Inferior parietal cortex (tissue), 1 donor: Measurements from ENCODE around the gene NLGN1.
"Not testable (repeated sequence)": the region's sequence is repeated elsewhere in the genome, so short reads cannot be mapped to it uniquely, and the experiment has no call there.

Experiments used
- DNase-seq: peaks from one replicate; pipeline ENCODE4 v3.0.0-alpha.2; 2016; ENCODE audit errors: extremely low spot score

The NLGN1 gene

DNA sequence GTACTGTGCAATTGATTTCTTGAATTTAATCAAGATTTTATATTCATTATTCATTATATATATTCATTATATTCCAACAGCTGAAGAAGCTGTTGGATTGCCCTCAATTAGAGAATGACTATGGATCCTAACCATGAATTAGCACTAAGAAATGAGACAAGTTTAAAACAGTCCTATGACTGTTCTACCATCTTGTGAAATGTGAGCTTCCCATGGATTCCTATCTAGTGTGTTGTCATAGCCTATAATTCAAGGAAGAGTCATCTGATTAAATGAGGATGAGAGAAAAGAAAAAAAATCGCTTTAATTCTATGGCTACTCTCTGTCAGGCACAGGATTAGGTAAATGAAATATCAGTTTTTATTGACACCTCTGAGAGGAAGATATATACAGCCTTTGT, 765.0 kb downstream of the NLGN1 start:
- no peak for DNase-seq

DNA sequence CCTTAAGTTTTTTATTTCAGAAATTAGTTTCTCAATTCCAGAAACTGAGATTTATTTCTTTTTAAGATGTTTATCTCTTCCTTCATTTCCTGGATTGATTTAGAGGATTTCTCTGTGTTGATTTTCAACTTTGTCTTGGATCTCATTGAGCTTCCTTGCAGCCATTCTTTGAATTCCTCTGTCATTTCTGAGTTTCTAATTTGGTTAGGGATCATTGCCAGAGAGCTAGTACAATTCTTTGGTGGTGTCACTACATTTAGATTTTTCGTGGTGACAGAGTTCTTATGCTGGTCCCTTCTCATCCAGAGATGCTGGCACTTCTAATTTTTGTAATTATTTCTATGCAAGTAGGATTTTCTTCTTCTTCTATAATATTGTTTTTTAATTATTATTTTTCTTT, 770.5 kb downstream of the NLGN1 start:
- DNase-seq, result no peak

DNA sequence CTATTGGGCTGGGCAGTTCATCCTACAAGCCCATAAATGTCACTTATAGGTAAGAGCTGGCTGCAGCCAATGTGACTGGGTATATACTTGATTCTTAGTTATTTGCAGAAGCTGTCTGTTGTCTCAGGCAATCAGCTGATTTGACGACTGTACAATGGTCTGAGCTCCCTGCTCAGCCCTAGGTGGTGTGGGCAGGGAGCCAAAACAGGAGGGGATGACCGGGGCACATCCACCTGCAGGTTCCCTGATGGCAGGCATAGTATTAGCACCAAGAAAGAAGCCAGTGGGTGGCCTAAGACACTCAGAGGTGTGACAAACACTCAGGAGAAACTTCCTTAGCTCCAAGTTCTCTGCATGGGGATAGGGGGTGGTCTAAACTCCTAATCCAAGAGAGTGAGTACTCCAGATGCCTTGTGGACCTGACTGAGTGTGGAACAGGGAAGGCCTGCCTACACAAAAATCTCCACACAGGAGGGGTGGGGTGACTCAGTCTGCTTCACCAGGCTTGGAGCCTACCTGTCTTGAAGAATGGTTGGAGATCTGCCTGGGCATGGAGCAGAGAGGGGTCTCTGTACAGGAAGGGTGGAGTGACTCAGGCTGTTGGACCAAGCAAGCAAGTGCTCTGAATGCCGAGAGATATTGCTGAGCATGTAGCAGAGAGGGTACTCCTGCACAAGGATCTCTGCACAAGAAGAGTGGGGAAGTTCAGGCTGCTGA, 771.2 kb downstream of the NLGN1 start:
- DNase-seq, result no peak

DNA sequence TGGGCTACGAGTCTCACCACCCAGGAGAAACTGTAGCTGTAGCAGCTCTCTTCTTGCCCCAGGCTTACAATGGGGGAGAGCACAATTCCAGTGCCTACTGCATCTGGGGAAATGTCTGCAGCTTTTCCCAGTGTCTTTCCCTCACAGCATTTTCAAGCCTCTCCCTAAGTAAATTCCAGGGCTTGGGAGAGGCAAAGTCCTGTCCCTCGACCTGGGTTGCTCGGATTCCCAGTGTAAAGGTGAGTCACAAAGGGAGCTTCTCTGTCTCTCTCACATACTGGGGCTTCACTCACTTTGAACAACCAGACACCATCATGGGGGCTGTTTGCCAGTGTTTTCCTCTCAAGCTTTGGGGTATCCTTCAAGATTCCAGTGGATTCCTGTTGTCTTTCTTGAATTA, 772.2 kb downstream of the NLGN1 start:
- no peak for DNase-seq

DNA sequence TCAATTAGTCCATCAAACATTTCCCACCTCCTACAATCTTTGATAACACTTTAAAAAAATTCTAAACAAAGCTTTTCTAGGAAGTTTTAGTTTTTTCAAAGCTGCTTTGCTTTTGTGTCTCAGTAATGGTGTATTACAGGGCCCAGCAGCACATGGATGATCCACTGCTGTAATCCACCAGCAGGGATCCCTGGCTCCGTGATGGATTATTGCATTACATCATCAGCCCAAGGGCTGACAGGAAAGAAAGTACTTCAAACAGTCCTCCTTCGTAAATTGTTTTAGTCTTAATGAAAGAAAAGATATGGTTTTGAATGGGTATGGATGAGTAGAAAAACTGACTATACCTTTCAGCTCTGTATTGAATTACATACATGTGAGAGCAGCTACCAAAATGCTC, 772.7 kb downstream of the NLGN1 start:
- no peak for DNase-seq

DNA sequence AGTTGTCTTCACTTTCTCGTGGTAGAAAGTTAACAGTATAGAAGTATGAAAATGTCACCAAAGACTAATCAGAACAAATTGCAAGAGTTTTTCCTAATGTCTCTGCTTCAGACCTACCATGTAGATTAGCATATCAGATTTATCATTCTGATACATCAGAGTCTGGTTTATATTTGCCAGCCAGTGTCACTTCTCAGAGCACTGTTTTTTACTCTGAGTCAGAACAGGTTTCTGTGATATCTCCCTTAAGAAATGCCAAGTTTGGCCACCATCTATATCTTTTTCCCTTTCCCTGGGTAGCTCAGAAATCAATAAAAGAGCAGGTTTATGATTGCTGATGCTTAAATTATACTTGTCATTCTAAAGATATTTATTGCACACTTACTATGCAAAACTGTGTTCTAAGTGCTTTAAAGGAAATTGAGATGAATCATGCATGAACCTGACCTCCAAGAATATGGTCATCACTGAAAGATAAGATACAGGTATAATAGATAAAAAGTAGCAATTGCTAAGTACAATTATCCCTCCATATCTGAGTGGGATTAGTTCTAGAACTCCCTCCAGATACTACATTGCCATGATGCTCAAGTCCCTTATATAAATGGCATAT, 788.9 kb downstream of the NLGN1 start:
- DNase-seq, result no peak

DNA sequence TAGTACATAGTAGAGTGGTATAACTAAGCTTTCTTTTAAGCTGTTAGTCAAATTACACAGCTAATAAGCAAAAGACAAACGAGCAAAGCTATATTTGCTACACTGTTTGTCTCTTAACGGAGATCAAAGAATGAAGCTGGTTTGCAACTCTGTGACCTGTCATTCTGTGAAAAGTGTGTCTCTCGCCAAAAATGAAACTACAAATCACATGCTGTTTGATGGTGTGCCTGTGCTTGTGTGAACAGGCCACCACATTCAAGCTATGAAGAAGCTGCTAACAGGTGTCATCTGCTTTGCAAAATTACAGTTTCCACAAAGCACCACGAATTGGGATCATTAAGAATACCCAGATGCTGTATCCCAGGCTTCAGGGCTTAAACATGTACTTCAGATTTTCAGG, 793.8 kb downstream of the NLGN1 start:
- DNase-seq, result no peak

DNA sequence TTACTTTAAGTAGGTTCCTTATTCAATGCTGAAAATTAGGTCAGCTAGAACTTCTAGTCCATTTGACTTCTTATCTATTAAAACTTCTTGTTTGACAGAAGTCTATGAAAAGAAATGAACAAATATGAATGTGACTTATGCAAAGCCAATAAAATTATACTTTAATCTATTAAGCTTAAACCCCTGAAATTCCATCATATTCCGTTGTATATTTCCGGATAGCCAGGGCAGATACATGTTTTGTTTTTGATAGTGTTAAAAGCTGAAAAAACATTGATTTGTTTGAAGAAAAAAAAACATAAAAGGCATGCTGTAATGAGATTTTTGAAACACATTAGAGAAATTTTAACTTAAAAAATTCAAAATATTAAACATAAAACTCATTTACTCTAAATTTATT, 794.4 kb downstream of the NLGN1 start:
- DNase-seq, result no peak

DNA sequence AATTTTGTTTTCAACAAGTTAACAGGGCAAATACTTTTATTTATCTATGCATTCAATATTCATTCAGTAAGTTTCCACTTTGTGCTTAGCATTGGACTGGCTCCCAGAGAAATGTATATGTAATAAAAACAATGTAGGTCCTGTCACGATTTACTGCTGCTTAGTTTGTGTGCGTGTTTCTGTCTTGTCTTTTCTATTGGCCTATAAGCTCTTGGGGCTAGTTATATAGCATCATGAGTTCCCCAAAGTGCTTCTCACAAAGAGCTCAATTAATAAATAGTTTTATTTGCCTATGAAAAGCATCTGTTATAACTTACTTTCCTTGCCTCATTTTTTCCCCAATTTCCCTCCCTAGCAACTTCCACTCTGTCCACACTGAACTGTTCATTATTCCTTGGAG, 794.9 kb downstream of the NLGN1 start:
- no peak for DNase-seq

DNA sequence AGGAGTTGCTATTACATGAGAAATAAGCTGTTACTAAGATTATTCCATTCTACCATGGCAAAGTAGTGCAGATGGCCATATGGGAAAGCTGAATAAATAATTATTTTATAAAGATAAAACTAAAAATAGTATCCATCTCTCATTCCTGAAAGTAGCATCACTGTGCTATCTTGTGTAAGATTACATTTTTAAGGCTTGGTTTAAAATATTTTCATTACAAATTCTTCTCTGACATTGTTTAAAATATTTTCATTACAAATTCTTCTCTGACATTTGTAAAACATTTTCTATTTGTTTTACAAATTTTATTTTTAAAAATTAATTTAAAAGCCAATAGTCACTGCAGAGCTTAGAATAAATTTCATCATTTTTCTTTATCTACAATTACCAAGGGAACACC, 796.1 kb downstream of the NLGN1 start:
- no peak for DNase-seq

DNA sequence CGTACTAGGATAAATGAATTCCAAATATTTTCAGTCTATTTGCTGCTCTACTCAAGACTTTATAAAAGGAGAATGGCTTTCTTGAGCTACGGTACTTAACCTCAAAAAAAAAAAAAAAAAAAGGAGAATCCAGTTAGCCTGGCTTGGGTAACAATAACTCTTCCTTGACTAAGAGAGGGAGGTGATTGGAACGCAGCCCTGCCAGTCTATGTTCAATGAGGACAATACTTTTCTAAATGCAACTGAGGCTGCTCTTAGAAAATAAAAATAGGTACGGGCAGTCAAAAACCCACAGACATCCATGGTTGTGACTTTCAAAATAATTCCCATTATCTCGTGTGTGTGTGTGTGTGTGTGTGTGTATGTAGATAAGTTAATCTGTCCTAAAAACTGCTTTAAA, 799.9 kb downstream of the NLGN1 start:
- DNase-seq, result no peak

DNA sequence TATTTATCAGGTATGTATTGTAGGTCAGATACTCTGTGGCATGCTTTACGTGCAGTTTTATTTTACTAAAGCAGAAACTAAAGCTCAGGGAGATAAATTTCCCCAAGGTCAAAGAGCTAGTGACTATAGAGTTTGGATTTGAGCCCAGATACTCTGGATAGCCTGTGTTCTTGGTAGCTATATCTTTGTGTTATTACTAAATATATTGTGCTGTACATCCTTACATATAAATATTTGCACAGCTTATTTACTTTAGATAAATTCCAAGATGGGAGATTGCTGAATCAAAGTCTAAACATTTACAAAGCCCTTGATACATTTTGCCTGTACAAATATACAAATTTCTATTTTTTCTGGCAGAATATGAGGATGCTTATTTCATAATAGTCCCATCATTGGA, 800.7 kb downstream of the NLGN1 start:
- no peak for DNase-seq

DNA sequence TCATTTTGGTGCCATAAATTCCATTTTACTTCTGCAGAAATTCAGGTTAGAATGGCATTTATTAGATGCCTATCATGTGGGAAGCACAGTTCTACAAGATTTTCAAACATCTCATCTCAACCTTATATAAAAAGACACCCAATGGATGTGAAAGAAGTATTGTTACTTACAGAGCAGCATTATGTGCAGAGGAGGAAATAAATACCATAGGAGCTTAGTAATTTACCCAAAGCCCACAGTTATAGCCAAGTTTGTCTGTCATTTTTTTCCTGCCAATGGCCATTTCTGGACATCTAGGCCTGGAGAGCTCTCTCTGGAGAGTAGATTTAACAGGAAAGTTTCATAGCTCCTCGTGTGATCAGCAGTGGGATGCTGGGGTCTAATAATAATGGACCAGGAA, 802.2 kb downstream of the NLGN1 start:
- no peak for DNase-seq

DNA sequence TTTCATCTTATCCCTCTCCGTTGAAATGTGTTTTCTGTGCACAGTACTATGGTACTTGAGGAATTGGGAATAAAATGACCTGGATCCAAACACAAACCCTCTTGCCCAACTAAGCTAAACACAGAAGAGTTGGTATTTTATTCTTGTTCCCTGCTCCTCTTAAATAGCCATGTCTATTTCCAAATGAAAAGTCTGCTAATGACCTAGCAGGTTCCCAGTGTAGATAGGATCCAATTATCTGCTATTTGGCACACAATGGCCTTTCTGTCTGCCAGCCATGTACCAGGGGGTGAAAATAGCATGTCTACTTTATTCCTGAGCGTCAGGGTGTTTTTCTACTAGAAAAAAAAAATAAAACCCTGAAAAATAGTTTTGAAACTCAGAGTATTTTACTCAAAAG, 804.6 kb downstream of the NLGN1 start:
- DNase-seq, result no peak

DNA sequence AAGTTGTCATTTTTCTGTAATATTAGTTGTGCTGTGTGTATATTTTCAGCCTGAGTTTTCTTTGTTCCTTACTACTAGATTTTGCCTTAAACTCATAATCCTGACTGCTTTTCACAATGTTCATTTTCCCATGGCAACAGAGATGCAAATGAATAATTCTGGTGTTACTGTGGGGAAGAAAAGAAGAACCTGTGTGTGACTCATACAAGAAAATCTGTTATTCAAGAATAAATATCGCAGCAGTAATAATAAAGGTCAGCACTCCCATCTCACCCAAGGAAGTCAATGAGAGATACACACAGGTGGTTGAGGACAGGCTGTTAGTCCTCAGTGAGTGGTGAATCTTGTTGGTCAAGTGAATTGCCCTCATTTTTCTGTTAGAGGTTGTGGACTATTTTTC, 805.0 kb downstream of the NLGN1 start:
- no peak for DNase-seq

DNA sequence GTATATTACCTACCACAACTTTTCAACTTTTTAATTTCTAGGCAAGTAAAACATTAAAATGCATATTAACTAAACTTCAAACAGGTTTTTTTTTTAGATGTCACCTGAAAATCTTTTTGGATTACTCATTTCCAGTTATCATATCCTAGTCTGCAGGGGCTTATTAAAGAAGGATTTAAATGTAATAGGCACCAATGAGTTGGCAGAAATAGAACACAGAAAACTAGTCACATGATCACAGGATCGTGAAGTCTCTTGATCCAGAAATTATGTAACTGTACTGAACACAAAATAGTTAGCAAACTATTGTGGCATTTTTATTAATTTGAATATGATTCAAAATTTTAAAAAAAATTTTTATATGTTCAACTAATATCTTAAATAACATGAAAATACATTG, 807.2 kb downstream of the NLGN1 start:
- DNase-seq, result no peak

DNA sequence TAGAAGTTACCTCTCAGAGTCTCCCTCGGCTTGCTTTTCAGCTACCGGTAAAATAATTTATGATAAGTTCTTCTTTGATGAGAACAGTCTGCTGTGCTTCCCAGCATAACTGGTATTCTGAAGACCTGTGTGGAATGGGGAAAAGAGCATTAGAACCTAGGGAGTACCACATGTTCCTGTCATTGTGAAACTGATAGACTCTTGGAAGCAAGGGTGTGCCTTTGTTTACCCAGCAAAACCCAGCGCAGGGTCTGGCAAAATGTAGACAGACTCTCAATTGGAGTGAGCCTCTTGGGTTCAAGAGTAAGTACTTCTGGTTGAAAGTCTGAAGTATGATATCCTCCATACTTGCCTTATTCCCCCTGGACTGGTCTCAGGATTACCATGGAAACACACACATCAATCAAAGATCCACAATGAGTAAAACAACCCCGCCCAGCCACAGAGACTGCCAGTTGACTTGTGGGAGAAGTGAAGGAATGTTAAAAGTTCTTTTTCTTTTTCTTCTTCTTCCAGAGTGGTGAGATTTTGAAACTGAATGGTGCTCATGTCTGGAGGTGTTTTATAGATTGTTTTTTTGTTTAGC, 809.2 kb downstream of the NLGN1 start:
- no peak for DNase-seq

DNA sequence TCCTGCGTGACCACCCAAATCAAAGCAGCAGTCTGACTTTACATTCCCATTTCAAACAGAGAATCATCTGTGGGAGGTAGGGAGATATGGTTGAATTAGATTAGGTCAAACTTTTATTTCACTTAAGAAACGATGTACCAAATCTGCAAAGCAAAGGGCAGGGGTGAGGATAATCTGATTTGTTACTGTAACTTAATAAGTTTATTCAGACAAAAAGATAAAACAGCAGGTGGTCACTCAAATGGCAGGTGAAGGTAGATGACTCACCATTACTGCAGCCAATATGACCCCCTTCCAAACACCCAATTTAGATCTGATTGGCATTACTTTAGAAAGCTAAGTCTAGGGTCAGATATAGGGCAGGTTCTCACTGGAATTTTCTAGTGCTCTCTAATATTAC, 810.6 kb downstream of the NLGN1 start:
- DNase-seq, result no peak

DNA sequence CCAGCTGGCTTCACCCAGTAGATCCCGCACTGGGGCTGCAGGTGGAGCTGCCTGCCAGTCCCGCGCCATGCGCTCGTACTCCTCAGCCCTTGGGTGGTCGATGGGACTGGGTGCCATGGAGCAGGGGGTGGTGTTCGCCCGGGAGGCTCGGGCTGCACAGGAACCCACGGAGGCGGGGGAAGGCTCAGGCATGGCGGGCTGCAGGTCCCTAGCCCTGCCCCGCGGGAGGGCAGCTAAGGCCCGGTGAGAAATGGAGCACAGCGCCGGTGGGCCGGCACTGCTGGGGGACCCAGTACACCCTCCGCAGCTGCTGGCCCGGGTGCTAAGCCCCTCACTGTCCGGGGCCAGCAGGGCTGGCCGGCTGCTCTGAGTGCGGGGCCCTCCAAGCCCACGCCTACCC, 814.4 kb downstream of the NLGN1 start:
- not testable (repeated sequence) for DNase-seq

DNA sequence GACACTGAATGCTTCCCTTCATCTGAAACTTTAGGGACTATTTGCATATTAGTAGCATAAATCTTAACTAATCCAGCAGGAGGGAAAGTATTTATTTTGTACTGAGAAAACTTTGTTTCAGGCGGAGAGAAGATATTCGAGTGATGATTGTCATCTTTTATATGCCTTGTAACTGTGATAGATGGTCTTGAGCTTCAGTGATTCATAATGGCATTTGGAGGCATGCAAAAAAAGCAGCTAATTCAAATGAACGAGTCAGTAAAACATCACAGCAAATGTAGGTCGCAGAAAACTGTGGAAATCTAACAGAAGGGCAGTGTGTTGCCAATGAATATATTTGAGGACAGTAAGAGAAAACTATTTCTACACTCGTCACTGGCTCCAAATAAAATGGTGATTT, 817.9 kb downstream of the NLGN1 start:
- DNase-seq, result no peak

DNA sequence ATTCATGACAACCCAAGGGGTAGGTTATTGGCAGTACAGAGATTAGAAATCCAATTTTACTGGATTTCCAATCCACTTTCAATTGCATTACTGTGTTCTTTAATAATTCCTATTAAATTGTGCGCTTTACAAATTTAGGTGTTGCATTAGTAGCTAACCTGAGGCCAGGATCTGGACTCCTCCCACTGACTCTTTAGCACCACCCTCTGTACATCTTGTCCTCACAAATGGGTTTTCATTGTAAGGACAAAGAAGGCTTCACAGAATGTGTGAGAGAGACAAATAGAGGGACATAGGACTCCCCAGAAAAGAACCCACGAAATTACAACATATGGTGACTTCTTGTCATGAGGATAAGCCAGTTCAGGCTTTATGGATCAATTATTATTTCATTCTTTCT, 818.5 kb downstream of the NLGN1 start:
- DNase-seq, result no peak

DNA sequence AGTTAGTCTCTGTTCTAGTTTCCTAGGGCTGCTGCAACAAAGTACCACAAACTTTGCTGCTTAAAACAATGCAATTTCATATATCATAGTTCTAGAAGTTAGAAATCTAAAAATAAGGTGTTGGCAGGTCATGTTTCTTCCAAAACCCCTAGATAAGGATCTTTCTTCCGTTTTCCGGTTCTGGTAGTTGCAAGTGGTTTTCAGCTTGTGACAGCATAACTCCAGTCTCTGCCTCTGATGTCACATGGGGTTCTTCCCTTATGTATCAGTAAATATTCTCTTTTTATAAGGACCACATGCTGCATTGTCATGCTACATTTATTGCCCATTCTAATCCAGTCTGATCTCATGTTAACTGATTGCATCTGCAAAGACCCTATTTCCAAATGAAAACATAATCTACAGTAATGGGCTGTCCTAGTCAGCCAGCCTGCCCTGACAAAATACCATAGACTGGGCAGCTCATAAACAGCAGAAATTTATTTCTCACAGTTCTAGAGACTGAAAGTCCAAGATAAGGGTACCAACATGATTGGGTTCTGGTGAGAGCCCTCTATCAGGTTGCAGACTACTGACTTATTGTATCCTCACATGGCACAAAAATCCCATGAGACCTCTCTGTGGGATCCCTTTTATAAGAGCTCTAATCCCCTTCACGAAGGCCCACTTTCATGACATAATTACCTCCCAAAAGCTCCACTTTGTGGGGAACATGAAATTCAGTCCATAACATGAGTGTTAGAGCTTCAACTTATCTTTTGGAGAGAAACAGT, 819.6 kb downstream of the NLGN1 start:
- no peak for DNase-seq

DNA sequence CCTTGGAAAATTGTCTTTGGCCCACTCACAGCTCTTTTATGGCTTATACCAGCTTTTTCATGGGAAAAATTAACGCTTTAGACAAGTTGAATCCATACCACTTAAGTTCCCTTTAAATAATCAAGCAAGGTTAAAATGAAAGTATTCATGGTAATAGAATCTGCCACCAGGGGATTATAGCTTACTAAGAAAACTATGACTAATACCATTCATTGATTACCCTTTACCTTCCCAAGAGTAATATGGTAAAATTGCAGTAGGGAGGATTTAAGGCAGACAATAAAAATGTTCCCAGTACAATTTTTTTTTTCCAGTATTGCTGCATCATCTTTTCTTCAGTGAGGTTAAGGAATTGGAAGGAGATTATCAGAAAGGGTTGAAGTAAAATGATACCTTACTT, 820.5 kb downstream of the NLGN1 start:
- DNase-seq, result no peak
